MCF 10A (cell line): ENCODE results near the gene RPL41. TPM values are rescaled to one million over a fixed set of nuclear protein-coding genes. Genes with fewer than 3 reads are reported as not detected.
"Not testable (repeated sequence)": the region's sequence is repeated elsewhere in the genome, so short reads cannot be mapped to it uniquely, and the experiment has no call there.

Source experiments
- Bru-seq: library from RNA; stranded (reverse); fragments of 400-500 nt; gene quantifications from one replicate; lab custom pipeline; 2021; lab: Mats Ljungman, UMichigan
- BruChase-seq, 2 experiments: library from RNA; stranded (reverse); fragments of 400-500 nt; gene quantifications; one replicate each; lab custom pipeline; 2021; lab: Mats Ljungman, UMichigan
- BruUV-seq: library from RNA; stranded (reverse); fragments of 400-500 nt; replicated peaks from 2 replicates; lab custom pipeline; 2021; lab: Mats Ljungman, UMichigan
- CTCF ChIA-PET: fragments of 300-600 bp; sonication (Branson Sonifier 250); formaldehyde crosslinking; extraction: SDS; loops from one replicate; lab custom pipeline; 2021; ENCODE audit warnings: antibody characterized with exemption, inconsistent platforms; lab: Yijun Ruan, JAX
- POLR2A ChIA-PET: fragments of 300-600, 350-650 bp; sonication (Branson Sonifier 250); formaldehyde crosslinking; extraction: SDS; loops from one replicate; lab custom pipeline; 2020; ENCODE audit warnings: antibody characterized with exemption, inconsistent platforms; lab: Yijun Ruan, JAX
- DNase-seq: peaks from one replicate; pipeline ENCODE4 v3.0.0-alpha.2; 2018; ENCODE audit not compliant: unreplicated experiment
- H3K27ac Mint-ChIP-seq: one replicate; pipeline ENCODE4 v1.8.0; 2022; ENCODE audit warnings: mild to moderate bottlenecking, low read depth, mixed read lengths; ENCODE audit not compliant: unreplicated experiment
- H3K27me3 Mint-ChIP-seq: one replicate; pipeline ENCODE4 v1.8.0; 2022; ENCODE audit warnings: mixed read lengths; ENCODE audit not compliant: insufficient read depth, unreplicated experiment
- H3K36me3 Mint-ChIP-seq: one replicate; pipeline ENCODE4 v1.8.0; 2022; ENCODE audit warnings: mild to moderate bottlenecking, moderate library complexity, mixed read lengths; ENCODE audit not compliant: insufficient read depth, unreplicated experiment
- H3K4me1 Mint-ChIP-seq: one replicate; pipeline ENCODE4 v1.8.0; 2022; ENCODE audit warnings: mixed read lengths; ENCODE audit not compliant: insufficient read depth, unreplicated experiment
- H3K4me3 Mint-ChIP-seq: one replicate; pipeline ENCODE4 v1.8.0; 2022; ENCODE audit warnings: mild to moderate bottlenecking, moderate library complexity, mixed read lengths; ENCODE audit not compliant: unreplicated experiment
- H3K9me3 Mint-ChIP-seq: one replicate; pipeline ENCODE4 v1.8.0; 2022; ENCODE audit warnings: mixed read lengths; ENCODE audit not compliant: unreplicated experiment
- intact Hi-C: fragments of 100-400 bp; cut with micrococcal nuclease; formaldehyde crosslinking; loops from 2 replicates; pipeline ENCODE4 v1.14.1; 2022
- long read RNA-seq: library from polyadenylated mRNA; stranded (forward); transcript quantifications from one replicate; pipeline ENCODE4 v2.0.0, GENCODE V29; 2022
- total RNA-seq: library from RNA; stranded (reverse); gene quantifications from 2 replicates; pipeline ENCODE4 v1.2.3, GENCODE V29; 2022
- TF ChIP-seq, protein P1 (sequence below): fragments of 200-600 bp; IDR thresholded peaks from one replicate; pipeline ENCODE4 v1.8.0; 2022; ENCODE audit warnings: antibody characterized with exemption, mild to moderate bottlenecking; ENCODE audit not compliant: unreplicated experiment

RPL41 gene
- total RNA-seq (4,675 and 4,734 TPM in 2 replicates), Bru-seq, nascent RNA (percentile 100 among the genes with signal in this experiment), BruChase-seq, experiment 1, labeled RNA remaining after a 6-hour chase (percentile 100 among the genes with signal in this experiment), BruChase-seq, experiment 2, labeled RNA remaining after a 2-hour chase (percentile 100 among the genes with signal in this experiment)
- long read RNA-seq, transcript RPL41-201 (4 exons, 551 nt): minor isoform, 9 of 5,508 reads
- long read RNA-seq, transcript RPL41-202 (4 exons, 469 nt): major isoform, 4,816 of 5,508 reads
- long read RNA-seq, transcript RPL41-204 (3 exons, 699 nt): minor isoform, 80 of 5,508 reads
- long read RNA-seq, transcript RPL41-203 (4 exons, 335 nt): minor isoform, 8 of 5,508 reads
- long read RNA-seq, partial matches to known transcripts: 5 of 5,508 reads
- long read RNA-seq, other reads (novel, unspliced or antisense): 586 of 5,508 reads

DNA sequence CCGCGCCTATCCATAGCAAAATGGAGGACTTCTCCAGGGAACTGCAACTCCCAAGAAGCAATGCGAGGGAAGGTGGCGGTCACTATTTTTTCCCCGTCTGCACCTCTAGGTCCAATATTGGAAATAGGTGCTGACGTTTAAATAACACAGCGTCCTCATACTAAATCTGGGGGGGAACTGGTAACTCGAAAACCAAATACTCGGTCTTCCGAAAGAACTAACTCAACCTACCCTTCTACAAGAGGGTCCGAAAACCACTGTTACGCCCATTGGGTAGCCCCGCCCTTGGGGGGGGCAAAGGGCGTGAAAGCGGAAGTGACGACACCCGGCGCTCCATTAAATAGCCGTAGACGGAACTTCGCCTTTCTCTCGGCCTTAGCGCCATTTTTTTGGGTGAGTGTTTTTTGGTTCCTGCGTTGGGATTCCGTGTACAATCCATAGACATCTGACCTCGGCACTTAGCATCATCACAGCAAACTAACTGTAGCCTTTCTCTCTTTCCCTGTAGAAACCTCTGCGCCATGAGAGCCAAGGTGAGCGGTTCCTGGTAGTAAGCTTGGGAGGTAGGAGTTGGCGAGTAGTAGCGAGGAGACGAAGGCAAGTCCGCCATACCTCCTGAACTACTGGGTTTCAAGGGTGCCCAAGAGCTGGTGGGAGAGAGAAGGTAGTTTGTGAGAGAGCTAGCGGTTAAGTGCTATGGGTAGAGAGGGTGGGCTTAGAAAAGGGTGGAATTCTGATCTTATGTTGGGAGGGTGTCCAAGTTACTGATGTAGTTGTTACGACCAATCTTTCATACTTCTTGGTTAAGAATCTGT lies at the start of gene RPL41:
RPL41 (plus strand) TSS at position 367 of the 815 bp plus-strand sequence.
- Mint-ChIP-seq H3K27ac (peak within 1 kb of the TSS; percentile 100), H3K4me3 (peak within 1 kb of the TSS; percentile 95), H3K4me1 (peaks cover 18% of the 10 kb centered on the region), H3K27me3 (no peaks in the 10 kb centered on the region), H3K9me3 (no peaks in the 10 kb centered on the region), H3K36me3 (peaks cover 59% of the 10 kb centered on the region)
- DNase-seq: peak; percentile 96
- intact Hi-C loops: loop anchor here (1.0 to 5.0 kb wide), 5 partner anchors 36 to 351 kb away; partner anchors contain the start of genes MYL6B, SPRYD4 and SUOX
- BruUV-seq: no TSS peak
- ChIA-PET CTCF (interaction anchor here (0.7 to 3.8 kb wide), 10 partner anchors 8 to 152 kb away, joined by 3 to 57 read pairs (median 6); partner anchors contain the start of genes ANKRD52, PA2G4 and SMARCC2), POLR2A (interaction anchor here (0.6 to 6.7 kb wide), 34 partner anchors 10 to 971 kb away, joined by 3 to 249 read pairs (median 5); partner anchors contain the start of genes CNPY2, DNAJC14, ERBB3 and ESYT1)
- TF ChIP-seq, protein P1, sequence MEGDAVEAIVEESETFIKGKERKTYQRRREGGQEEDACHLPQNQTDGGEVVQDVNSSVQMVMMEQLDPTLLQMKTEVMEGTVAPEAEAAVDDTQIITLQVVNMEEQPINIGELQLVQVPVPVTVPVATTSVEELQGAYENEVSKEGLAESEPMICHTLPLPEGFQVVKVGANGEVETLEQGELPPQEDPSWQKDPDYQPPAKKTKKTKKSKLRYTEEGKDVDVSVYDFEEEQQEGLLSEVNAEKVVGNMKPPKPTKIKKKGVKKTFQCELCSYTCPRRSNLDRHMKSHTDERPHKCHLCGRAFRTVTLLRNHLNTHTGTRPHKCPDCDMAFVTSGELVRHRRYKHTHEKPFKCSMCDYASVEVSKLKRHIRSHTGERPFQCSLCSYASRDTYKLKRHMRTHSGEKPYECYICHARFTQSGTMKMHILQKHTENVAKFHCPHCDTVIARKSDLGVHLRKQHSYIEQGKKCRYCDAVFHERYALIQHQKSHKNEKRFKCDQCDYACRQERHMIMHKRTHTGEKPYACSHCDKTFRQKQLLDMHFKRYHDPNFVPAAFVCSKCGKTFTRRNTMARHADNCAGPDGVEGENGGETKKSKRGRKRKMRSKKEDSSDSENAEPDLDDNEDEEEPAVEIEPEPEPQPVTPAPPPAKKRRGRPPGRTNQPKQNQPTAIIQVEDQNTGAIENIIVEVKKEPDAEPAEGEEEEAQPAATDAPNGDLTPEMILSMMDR: no peak

DNA sequence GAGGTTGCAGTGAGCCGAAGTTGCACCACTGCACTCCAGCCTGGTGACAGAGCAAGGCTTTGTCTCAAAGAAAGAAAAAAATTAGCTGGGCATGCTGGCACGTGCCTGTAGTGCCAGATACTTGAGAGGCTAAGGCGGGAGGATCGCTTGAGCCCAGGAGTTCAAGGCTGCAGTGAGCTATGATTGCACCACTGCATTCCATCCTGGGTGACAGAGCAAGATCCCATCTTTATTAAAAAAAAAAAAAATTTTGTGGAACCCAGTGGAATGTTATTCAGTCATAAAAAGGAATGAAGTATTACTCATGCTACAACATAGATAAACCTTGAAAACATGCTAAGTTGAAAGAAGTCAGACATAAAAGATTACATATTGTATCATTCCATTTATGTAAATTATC lies 44.8 kb upstream of the RPL41 start:
- no TSS peak for BruUV-seq

DNA sequence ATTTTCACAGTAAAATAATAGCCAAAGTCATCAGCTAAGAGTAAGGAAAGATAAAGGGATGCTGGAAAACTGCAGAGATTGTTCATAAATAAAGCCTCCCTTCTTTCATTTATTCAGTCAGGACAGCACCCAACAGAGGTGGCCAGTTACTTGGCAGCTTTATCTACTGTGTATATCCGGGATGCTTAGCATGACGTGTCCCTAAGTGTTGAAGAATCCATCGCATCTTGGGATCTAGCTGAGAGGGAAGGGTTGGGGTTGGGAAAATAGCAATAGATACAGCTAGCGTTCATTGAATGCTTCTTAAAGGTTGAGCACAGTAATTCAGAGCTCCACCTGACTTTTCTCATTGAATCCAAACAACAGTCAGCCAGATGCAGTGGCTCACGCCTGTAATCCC lies 42.0 kb upstream of the RPL41 start:
- Mint-ChIP-seq H3K4me3 (no peak overlapping the region), H3K36me3 (no peaks in the 10 kb centered on the region), H3K4me1 (peaks cover 6% of the 10 kb centered on the region), H3K27me3 (no peaks in the 10 kb centered on the region), H3K27ac (no peak overlapping the region), H3K9me3 (no peaks in the 10 kb centered on the region)
- DNase-seq: no peak
- intact Hi-C loops: no loop called here
- CTCF ChIA-PET: interaction anchor here (0.6 kb wide), 1 partner anchor 18 kb away, joined by 3 read pairs; no protein-coding TSS in a partner anchor
- TF ChIP-seq, protein P1: no peak
- POLR2A ChIA-PET: interaction anchor here (0.5 kb wide), 1 partner anchor 1897 kb away, joined by 3 read pairs; no protein-coding TSS in a partner anchor
- no TSS peak for BruUV-seq

More for the DNA sequence above, 44.8 kb upstream of the RPL41 start:
- intact Hi-C loops: no loop called here
- POLR2A ChIA-PET: interaction anchor here (1.0 kb wide), 1 partner anchor 33 kb away, joined by 5 read pairs; the partner anchor contains the start of gene PA2G4
- Mint-ChIP-seq H3K27ac (no peak overlapping the region), H3K27me3 (no peaks in the 10 kb centered on the region), H3K9me3 (no peaks in the 10 kb centered on the region), H3K36me3 (no peaks in the 10 kb centered on the region), H3K4me1 (peaks cover 6% of the 10 kb centered on the region), H3K4me3 (no peak overlapping the region)
- CTCF ChIA-PET: interaction anchor here (0.7 kb wide), 1 partner anchor 100 kb away, joined by 3 read pairs; no protein-coding TSS in a partner anchor
- TF ChIP-seq, protein P1: no peak
- no peak for DNase-seq

DNA sequence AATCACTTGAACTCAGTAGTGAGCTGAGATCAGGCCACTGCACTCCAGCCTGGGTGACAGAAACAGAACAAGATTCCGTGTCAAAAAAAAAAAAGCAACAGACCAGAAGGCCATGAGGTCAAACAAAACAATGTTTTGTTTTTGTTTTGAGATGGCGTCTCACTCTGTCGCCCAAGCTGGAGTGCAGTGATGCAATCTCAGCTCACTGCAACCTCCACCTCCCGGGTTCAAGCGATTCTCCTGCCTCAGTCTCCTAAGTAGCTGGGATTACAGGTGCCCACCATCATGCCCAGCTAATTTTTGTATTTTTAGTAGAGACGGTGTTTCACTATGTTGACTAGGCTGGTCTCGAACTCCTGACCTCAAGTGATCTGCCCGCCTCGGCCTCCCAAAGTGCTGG lies 38.5 kb upstream of the RPL41 start:
- DNase-seq, BruUV-seq, H3K27ac Mint-ChIP-seq, H3K36me3 Mint-ChIP-seq, H3K27me3 Mint-ChIP-seq, H3K4me3 Mint-ChIP-seq, H3K4me1 Mint-ChIP-seq, H3K9me3 Mint-ChIP-seq: not testable (repeated sequence)
- ChIA-PET CTCF (interaction anchor here (0.6 to 2.5 kb wide), 5 partner anchors 26 to 66 kb away, joined by 4 to 11 read pairs (median 7); partner anchors contain the start of gene PA2G4), POLR2A (interaction anchor here (0.6 to 2.0 kb wide), 4 partner anchors 26 to 357 kb away, joined by 3 to 12 read pairs (median 3); partner anchors contain the start of genes DNAJC14, ESYT1 and PA2G4)
- intact Hi-C loops: loop anchor here (2.0 kb wide), 2 partner anchors 31 to 81 kb away; partner anchors contain the start of gene SUOX
